Suprapubic skin (tissue), 4 donors: ENCODE data around the gene NCAM2. TPM values are rescaled to one million over a fixed set of nuclear protein-coding genes. Genes with fewer than 3 reads are reported as not detected.

Source experiments
- DNase-seq, 2 donors: peaks; one replicate each; pipeline ENCODE4 v3.0.0-alpha.2; 2019; ENCODE audit warnings: low spot score in 2 of 2
- H3K27ac ChIP-seq: fragments of 200-600 bp; sonication (generic); one replicate; pipeline ENCODE4 v1.5.1; 2019
- H3K27me3 ChIP-seq: fragments of 200-600 bp; sonication (generic); one replicate; pipeline ENCODE4 v1.5.1; 2019
- H3K36me3 ChIP-seq: fragments of 200-600 bp; sonication (generic); one replicate; pipeline ENCODE4 v1.5.1; 2019
- H3K4me1 ChIP-seq: fragments of 200-600 bp; sonication (generic); one replicate; pipeline ENCODE4 v1.5.1; 2019
- H3K4me3 ChIP-seq: fragments of 200-600 bp; sonication (generic); one replicate; pipeline ENCODE4 v1.5.1; 2019; ENCODE audit warnings: mild to moderate bottlenecking
- H3K9me3 ChIP-seq: fragments of 200-600 bp; sonication (generic); one replicate; pipeline ENCODE4 v1.5.1; 2019
- EP300 ChIP-seq: sonication (generic); formaldehyde crosslinking; IDR thresholded peaks from one replicate; pipeline ENCODE4 v1.6.1; 2017; ENCODE audit warnings: antibody characterized with exemption
- POLR2A ChIP-seq, 2 donors: fragments of 450-650 bp; IDR thresholded peaks; one replicate each; pipeline ENCODE4 v1.6.1; 2017; ENCODE audit warnings: antibody characterized with exemption in 2 of 2, mild to moderate bottlenecking in 2 of 2, moderate library complexity in 2 of 2
- POLR2AphosphoS5 ChIP-seq, 3 donors: sonication (generic); formaldehyde crosslinking; IDR thresholded peaks; one replicate each; pipeline ENCODE4 v1.6.1; 2017; ENCODE audit warnings: antibody characterized with exemption in 3 of 3
- WGBS: methylation state at CpG from one replicate; pipeline ENCODE4 v1.1.5; 2018; 5-methylcytosine and 5-hydroxymethylcytosine counted together
- total RNA-seq, 4 donors: library from RNA; depleted of rRNA; stranded (reverse); fragments of >200 nt; gene quantifications; one replicate each; pipeline ENCODE4 v1.1.0, GENCODE V29; 2016
- TF ChIP-seq, protein P1 (sequence below), 2 donors: fragments of 200-600 bp in 1 of 2; fragments of 450-650 bp in 1 of 2; sonication (generic) in 1 of 2; IDR thresholded peaks; one replicate each; pipeline ENCODE4 v1.5.1; 2016 to 2019; ENCODE audit warnings: antibody characterized with exemption in 2 of 2, mild to moderate bottlenecking in 1 of 2, moderate library complexity in 1 of 2

NCAM2 gene
- total RNA-seq, 4 donors from 2014 or later, result 0.25 to 1.0 (median 0.92) TPM

DNA sequence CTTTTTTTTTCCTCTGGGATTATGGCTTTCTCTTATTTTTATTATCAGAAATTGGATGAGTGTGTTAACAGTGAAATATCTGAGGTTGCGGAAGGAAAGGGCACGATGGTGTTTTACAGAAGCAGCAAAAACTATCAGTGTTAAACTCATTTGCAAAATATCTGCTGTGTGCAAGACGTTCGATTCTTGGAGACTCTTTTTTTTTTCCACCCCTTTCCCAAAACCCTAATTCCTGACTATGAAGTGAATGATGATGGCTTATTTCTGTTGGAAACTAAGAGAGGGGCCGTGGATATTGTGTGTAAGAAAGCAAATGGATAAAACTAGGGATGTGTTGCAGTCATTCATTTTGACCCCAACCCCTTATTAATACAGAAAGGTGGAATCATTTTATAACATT lies 677 bp downstream of the NCAM2 start:
- no peak for TF ChIP-seq EP300
- no peak for TF ChIP-seq POLR2AphosphoS5 (IDR thresholded peaks at IDR 0.05)
- no peak for TF ChIP-seq POLR2A (IDR thresholded peaks at IDR 0.05)
- TF ChIP-seq, protein P1, sequence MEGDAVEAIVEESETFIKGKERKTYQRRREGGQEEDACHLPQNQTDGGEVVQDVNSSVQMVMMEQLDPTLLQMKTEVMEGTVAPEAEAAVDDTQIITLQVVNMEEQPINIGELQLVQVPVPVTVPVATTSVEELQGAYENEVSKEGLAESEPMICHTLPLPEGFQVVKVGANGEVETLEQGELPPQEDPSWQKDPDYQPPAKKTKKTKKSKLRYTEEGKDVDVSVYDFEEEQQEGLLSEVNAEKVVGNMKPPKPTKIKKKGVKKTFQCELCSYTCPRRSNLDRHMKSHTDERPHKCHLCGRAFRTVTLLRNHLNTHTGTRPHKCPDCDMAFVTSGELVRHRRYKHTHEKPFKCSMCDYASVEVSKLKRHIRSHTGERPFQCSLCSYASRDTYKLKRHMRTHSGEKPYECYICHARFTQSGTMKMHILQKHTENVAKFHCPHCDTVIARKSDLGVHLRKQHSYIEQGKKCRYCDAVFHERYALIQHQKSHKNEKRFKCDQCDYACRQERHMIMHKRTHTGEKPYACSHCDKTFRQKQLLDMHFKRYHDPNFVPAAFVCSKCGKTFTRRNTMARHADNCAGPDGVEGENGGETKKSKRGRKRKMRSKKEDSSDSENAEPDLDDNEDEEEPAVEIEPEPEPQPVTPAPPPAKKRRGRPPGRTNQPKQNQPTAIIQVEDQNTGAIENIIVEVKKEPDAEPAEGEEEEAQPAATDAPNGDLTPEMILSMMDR (IDR thresholded peaks at IDR 0.05), result no peak
- H3K27ac ChIP-seq, result no peak overlapping the region
- DNase-seq, result no peak

DNA sequence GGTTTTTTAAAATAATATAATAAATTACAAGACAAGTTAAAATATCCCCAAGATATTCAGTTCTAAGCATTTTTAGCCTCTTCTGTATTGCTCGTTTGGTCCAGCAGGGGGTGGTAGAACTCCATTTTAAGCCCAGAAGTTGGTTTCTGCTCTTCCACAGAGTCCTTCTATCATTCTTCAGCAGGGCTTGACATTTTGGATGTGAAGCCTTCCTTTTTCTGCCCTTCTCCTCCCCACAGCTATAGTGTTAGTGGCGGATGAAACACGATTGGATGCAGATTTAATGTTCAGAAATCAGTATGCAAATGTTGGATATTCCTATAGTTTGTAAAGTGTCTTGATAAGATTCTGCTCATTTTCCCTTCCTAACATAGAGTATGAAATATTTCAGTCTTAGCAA lies 1.4 kb downstream of the NCAM2 start:
- Histone ChIP-seq H3K27me3 (peaks cover 8% of the 10 kb centered on the region), H3K4me1 (peaks cover 19% of the 10 kb centered on the region), H3K9me3 (no peaks in the 10 kb centered on the region), H3K4me3 (no peak overlapping the region), H3K36me3 (no peaks in the 10 kb centered on the region), H3K27ac (no peak overlapping the region)
- TF ChIP-seq POLR2AphosphoS5 (IDR thresholded peaks at IDR 0.05) (no peak), POLR2A (IDR thresholded peaks at IDR 0.05) (no peak), EP300 (no peak)
- TF ChIP-seq, protein P1 (IDR thresholded peaks at IDR 0.05), result peak; percentile 48 to 52
- 19% methylated on average over 3 of the region's 3 CpGs for WGBS
- no peak for DNase-seq

More for the DNA sequence above, 677 bp downstream of the NCAM2 start:
- H3K9me3 ChIP-seq, result no peaks in the 10 kb centered on the region
- 13% methylated on average over 5 of the region's 5 CpGs for WGBS
- H3K36me3 ChIP-seq, result no peaks in the 10 kb centered on the region
- peak overlapping the region; percentile 61 for H3K4me3 ChIP-seq
- peaks cover 19% of the 10 kb centered on the region for H3K4me1 ChIP-seq
- peaks cover 8% of the 10 kb centered on the region for H3K27me3 ChIP-seq

DNA sequence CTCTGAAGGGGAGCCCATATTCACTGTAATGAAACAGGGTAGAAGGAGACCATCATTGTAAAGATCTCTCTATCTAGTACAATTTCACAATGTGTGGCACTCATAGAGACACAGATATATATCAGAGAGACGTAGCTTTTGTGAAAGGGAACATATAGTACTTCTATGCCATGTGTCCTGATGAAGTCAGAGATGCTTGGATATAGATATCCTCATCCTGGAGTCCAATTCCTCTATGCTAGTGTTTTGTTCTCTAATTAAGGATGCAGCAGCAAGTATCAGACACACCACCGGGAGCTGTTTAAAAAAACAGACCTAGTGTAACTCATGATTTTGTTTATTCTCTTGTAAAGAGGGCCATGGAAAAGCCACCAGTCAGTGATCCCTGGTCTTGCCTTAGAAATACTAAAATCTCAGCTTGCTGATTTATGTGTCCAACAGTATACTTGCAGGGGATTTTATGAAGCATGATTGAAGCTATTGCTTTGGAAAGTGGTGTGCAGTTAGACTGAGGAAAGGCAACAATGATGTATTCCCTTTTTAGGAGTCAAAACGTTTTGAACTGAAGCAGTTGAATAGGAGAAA lies 2.5 kb downstream of the NCAM2 start:
- no peak for DNase-seq
- TF ChIP-seq, protein P1 (IDR thresholded peaks at IDR 0.05), result no peak
- TF ChIP-seq POLR2AphosphoS5 (IDR thresholded peaks at IDR 0.05) (no peak), POLR2A (IDR thresholded peaks at IDR 0.05) (no peak), EP300 (no peak)
- H3K9me3 ChIP-seq, result no peaks in the 10 kb centered on the region
- 46% methylated on average over 3 of the region's 3 CpGs for WGBS
- H3K4me3 ChIP-seq, result no peak overlapping the region
- no peaks in the 10 kb centered on the region for H3K36me3 ChIP-seq
- H3K27ac ChIP-seq, result no peak overlapping the region
- peaks cover 19% of the 10 kb centered on the region for H3K4me1 ChIP-seq
- H3K27me3 ChIP-seq, result peaks cover 8% of the 10 kb centered on the region

DNA sequence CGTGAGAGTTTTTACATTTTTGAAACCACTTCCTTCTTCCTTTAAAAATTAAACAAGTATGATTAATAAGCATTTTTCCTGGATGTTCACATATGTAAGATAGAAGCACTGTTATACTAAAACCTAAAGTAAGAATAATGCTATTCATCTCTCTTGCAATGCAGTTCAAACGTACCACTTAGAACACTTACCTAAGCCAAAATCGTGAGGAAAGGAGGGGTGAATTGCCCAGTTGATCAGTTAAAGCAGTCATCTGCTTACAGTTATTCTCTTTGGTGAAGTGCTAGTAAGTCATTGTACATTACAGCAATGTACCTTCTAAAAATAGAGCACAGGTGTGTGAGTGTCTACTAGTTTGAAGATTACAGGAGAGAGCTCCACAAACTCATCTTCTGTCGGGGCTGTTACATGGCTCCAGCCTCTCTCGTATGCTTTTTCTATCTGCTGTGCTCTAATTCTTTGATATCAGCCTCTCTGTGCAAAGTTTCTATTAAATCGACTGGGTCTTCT lies 3.4 kb downstream of the NCAM2 start:
- 61% methylated on average over 6 of the region's 6 CpGs for WGBS
- Histone ChIP-seq H3K36me3 (no peaks in the 10 kb centered on the region), H3K27ac (no peak overlapping the region), H3K4me3 (no peak overlapping the region), H3K9me3 (no peaks in the 10 kb centered on the region), H3K27me3 (peaks cover 7% of the 10 kb centered on the region), H3K4me1 (peaks cover 19% of the 10 kb centered on the region)
- no peak for DNase-seq
- TF ChIP-seq POLR2AphosphoS5 (IDR thresholded peaks at IDR 0.05) (no peak), POLR2A (IDR thresholded peaks at IDR 0.05) (no peak), EP300 (no peak)
- TF ChIP-seq, protein P1 (IDR thresholded peaks at IDR 0.05), result no peak

DNA sequence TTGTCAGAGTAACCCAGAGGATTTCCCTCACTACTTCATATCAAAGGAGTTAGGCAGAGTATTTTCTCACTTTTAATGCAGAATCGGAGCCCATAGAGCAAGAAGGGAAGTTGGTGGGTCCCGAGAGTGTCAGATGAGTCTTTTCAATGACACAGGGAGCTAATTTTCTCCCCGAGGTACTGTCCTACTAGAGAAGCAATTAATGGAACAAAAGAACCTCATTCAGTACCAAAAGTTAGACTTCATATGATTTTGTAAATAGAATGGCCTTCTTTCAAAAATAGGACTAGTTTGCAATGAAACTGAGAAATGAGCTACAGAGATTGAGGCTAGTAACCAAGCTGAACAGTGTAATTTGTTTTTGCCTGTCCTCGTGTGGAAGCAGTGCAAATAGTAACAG lies 3.9 kb downstream of the NCAM2 start:
- Histone ChIP-seq H3K27me3 (peaks cover 2% of the 10 kb centered on the region), H3K9me3 (no peaks in the 10 kb centered on the region), H3K4me3 (no peak overlapping the region), H3K27ac (no peak overlapping the region), H3K4me1 (peaks cover 17% of the 10 kb centered on the region), H3K36me3 (no peaks in the 10 kb centered on the region)
- TF ChIP-seq POLR2A (IDR thresholded peaks at IDR 0.05) (no peak), EP300 (no peak), POLR2AphosphoS5 (IDR thresholded peaks at IDR 0.05) (no peak)
- TF ChIP-seq, protein P1 (IDR thresholded peaks at IDR 0.05), result no peak
- WGBS, result 57% methylated on average over 4 of the region's 4 CpGs
- no peak for DNase-seq
